ENCODE results near the gene PLK5. TPM values are rescaled to one million over a fixed set of nuclear protein-coding genes. Genes with fewer than 3 reads are reported as not detected.
"Not testable (repeated sequence)": the region's sequence is repeated elsewhere in the genome, so short reads cannot be mapped to it uniquely, and the experiment has no call there.

PLK5 gene
- total RNA-seq, 2 donors from 2014 or later, result not detected

GRCh38 chr19:1528596-1529429 lies 4.9 kb downstream of the PLK5 start:
- Mint-ChIP-seq H3K4me3 (no peak overlapping the region), H3K27ac (no peak overlapping the region), H3K36me3 (ENCODE audit: insufficient read depth in 2 of 2) (peaks cover 0 to 5% of the 10 kb centered on the region in 2 donors), H3K27me3 (ENCODE audit: low read depth) (peaks cover 22% of the 10 kb centered on the region), H3K9me3 (no peaks in the 10 kb centered on the region), H3K4me1 (ENCODE audit: low read depth) (peaks cover 6% of the 10 kb centered on the region)
- DNase-seq (no peak), ATAC-seq (replicated peaks in 1 of 2) (no peak)

GRCh38 chr19:1529430-1529816 lies 5.5 kb downstream of the PLK5 start:
- no peak overlapping the region for H3K27ac Mint-ChIP-seq
- no peaks in the 10 kb centered on the region for H3K9me3 Mint-ChIP-seq
- peaks cover 18% of the 10 kb centered on the region for H3K27me3 Mint-ChIP-seq (ENCODE audit: low read depth)
- no peak overlapping the region for H3K4me3 Mint-ChIP-seq
- peaks cover 0 to 5% of the 10 kb centered on the region in 2 donors for H3K36me3 Mint-ChIP-seq (ENCODE audit: insufficient read depth in 2 of 2)
- H3K4me1 Mint-ChIP-seq (ENCODE audit: low read depth), result peaks cover 4% of the 10 kb centered on the region
- no peak for ATAC-seq (replicated peaks in 1 of 2)
- DNase-seq, result no peak

GRCh38 chr19:1530856-1531255 lies 7.0 kb downstream of the PLK5 start:
- not testable (repeated sequence) for ATAC-seq (replicated peaks in 1 of 2); H3K4me1 Mint-ChIP-seq (ENCODE audit: low read depth)

GRCh38 chr19:1531587-1531986 lies 7.7 kb downstream of the PLK5 start:
- H3K27ac Mint-ChIP-seq, result no peak overlapping the region
- H3K4me1 Mint-ChIP-seq (ENCODE audit: low read depth), result no peaks in the 10 kb centered on the region
- H3K36me3 Mint-ChIP-seq (ENCODE audit: insufficient read depth in 2 of 2), result no peaks in the 10 kb centered on the region
- no peak overlapping the region for H3K4me3 Mint-ChIP-seq
- ATAC-seq (replicated peaks in 1 of 2) (no peak), DNase-seq (no peak)
- H3K9me3 Mint-ChIP-seq, result no peaks in the 10 kb centered on the region
- no peaks in the 10 kb centered on the region for H3K27me3 Mint-ChIP-seq (ENCODE audit: low read depth)

More at GRCh38 chr19:1530856-1531255, 7.0 kb downstream of the PLK5 start:
- not testable (repeated sequence) for H3K36me3 Mint-ChIP-seq (ENCODE audit: insufficient read depth in 2 of 2); H3K27me3 Mint-ChIP-seq (ENCODE audit: low read depth); DNase-seq; H3K9me3 Mint-ChIP-seq; H3K4me3 Mint-ChIP-seq; H3K27ac Mint-ChIP-seq

- Mint-ChIP-seq H3K27ac (no peak overlapping the region), H3K4me1 (ENCODE audit: low read depth) (no peaks in the 10 kb centered on the region)
- ATAC-seq (replicated peaks in 1 of 2), result no peak
Measured at GRCh38 chr19:1532003-1532402, 8.1 kb downstream of the PLK5 start.

GRCh38 chr19:1533510-1534150 lies 9.8 kb downstream of the PLK5 start:
- H3K9me3 Mint-ChIP-seq, result no peaks in the 10 kb centered on the region
- H3K4me1 Mint-ChIP-seq (ENCODE audit: low read depth), result no peaks in the 10 kb centered on the region
- H3K27me3 Mint-ChIP-seq (ENCODE audit: low read depth), result no peaks in the 10 kb centered on the region
- H3K36me3 Mint-ChIP-seq (ENCODE audit: insufficient read depth in 2 of 2), result no peaks in the 10 kb centered on the region
- no peak for ATAC-seq (replicated peaks in 1 of 2)
- no peak for DNase-seq
- no peak overlapping the region for H3K4me3 Mint-ChIP-seq
- no peak overlapping the region for H3K27ac Mint-ChIP-seq

More at GRCh38 chr19:1532003-1532402, 8.1 kb downstream of the PLK5 start:
- Mint-ChIP-seq H3K4me3 (no peak overlapping the region), H3K9me3 (no peaks in the 10 kb centered on the region), H3K36me3 (ENCODE audit: insufficient read depth in 2 of 2) (no peaks in the 10 kb centered on the region), H3K27me3 (ENCODE audit: low read depth) (no peaks in the 10 kb centered on the region)
- DNase-seq, result no peak

GRCh38 chr19:1534972-1535371 lies 11.1 kb downstream of the PLK5 start:
- ATAC-seq (replicated peaks in 1 of 2) (no peak), DNase-seq (no peak)
- no peaks in the 10 kb centered on the region for H3K9me3 Mint-ChIP-seq
- H3K27me3 Mint-ChIP-seq (ENCODE audit: low read depth), result no peaks in the 10 kb centered on the region
- H3K36me3 Mint-ChIP-seq (ENCODE audit: insufficient read depth in 2 of 2), result no peaks in the 10 kb centered on the region
- no peaks in the 10 kb centered on the region for H3K4me1 Mint-ChIP-seq (ENCODE audit: low read depth)
- H3K27ac Mint-ChIP-seq, result no peak overlapping the region
- no peak overlapping the region for H3K4me3 Mint-ChIP-seq

GRCh38 chr19:1535699-1536098 lies 11.8 kb downstream of the PLK5 start:
- ATAC-seq (replicated peaks in 1 of 2); H3K4me3 Mint-ChIP-seq: not testable (repeated sequence)

GRCh38 chr19:1538978-1539377 lies 15.1 kb downstream of the PLK5 start:
- no peak overlapping the region for H3K27ac Mint-ChIP-seq

More at GRCh38 chr19:1535699-1536098, 11.8 kb downstream of the PLK5 start:
- H3K27ac Mint-ChIP-seq; H3K4me1 Mint-ChIP-seq (ENCODE audit: low read depth); DNase-seq; H3K9me3 Mint-ChIP-seq; H3K27me3 Mint-ChIP-seq (ENCODE audit: low read depth); H3K36me3 Mint-ChIP-seq (ENCODE audit: insufficient read depth in 2 of 2): not testable (repeated sequence)

GRCh38 chr19:1539749-1540148 lies 15.9 kb downstream of the PLK5 start:
- not testable (repeated sequence) for H3K4me1 Mint-ChIP-seq (ENCODE audit: low read depth); H3K27ac Mint-ChIP-seq; H3K4me3 Mint-ChIP-seq; H3K9me3 Mint-ChIP-seq; H3K36me3 Mint-ChIP-seq (ENCODE audit: insufficient read depth in 2 of 2); ATAC-seq (replicated peaks in 1 of 2); DNase-seq
- H3K27me3 Mint-ChIP-seq (ENCODE audit: low read depth), result peaks cover 20% of the 10 kb centered on the region

More at GRCh38 chr19:1538978-1539377, 15.1 kb downstream of the PLK5 start:
- H3K4me3 Mint-ChIP-seq, result no peak overlapping the region
- no peaks in the 10 kb centered on the region for H3K36me3 Mint-ChIP-seq (ENCODE audit: insufficient read depth in 2 of 2)
- ATAC-seq (replicated peaks in 1 of 2), result no peak
- no peaks in the 10 kb centered on the region for H3K9me3 Mint-ChIP-seq
- peaks cover 20% of the 10 kb centered on the region for H3K27me3 Mint-ChIP-seq (ENCODE audit: low read depth)
- no peak for DNase-seq
- H3K4me1 Mint-ChIP-seq (ENCODE audit: low read depth), result no peaks in the 10 kb centered on the region

GRCh38 chr19:1540365-1540925 lies 16.6 kb downstream of the PLK5 start:
- H3K4me1 Mint-ChIP-seq (ENCODE audit: low read depth), result no peaks in the 10 kb centered on the region
- ATAC-seq (replicated peaks in 1 of 2) (no peak), DNase-seq (no peak)
- no peak overlapping the region for H3K27ac Mint-ChIP-seq
- peaks cover 20% of the 10 kb centered on the region for H3K27me3 Mint-ChIP-seq (ENCODE audit: low read depth)
- H3K9me3 Mint-ChIP-seq, result no peaks in the 10 kb centered on the region
- no peak overlapping the region for H3K4me3 Mint-ChIP-seq
- no peaks in the 10 kb centered on the region for H3K36me3 Mint-ChIP-seq (ENCODE audit: insufficient read depth in 2 of 2)

- H3K27me3 Mint-ChIP-seq (ENCODE audit: low read depth), result peaks cover 6% of the 10 kb centered on the region
- no peak overlapping the region for H3K4me3 Mint-ChIP-seq
- H3K4me1 Mint-ChIP-seq (ENCODE audit: low read depth), result no peaks in the 10 kb centered on the region
- H3K36me3 Mint-ChIP-seq (ENCODE audit: insufficient read depth in 2 of 2), result no peaks in the 10 kb centered on the region
- H3K9me3 Mint-ChIP-seq, result peaks cover 0 to 2% of the 10 kb centered on the region in 2 donors
- ATAC-seq (replicated peaks in 1 of 2) (no peak), DNase-seq (no peak)
- no peak overlapping the region for H3K27ac Mint-ChIP-seq
Measured at GRCh38 chr19:1549332-1549945, 25.6 kb downstream of the PLK5 start.

Data from activated T-cell treated with anti-CD3 and anti-CD28 coated beads, Interleukin-2, amount 50 U/mL, for 72 hours (primary cell).